ENCODE data around the gene PRPH.

DNA sequence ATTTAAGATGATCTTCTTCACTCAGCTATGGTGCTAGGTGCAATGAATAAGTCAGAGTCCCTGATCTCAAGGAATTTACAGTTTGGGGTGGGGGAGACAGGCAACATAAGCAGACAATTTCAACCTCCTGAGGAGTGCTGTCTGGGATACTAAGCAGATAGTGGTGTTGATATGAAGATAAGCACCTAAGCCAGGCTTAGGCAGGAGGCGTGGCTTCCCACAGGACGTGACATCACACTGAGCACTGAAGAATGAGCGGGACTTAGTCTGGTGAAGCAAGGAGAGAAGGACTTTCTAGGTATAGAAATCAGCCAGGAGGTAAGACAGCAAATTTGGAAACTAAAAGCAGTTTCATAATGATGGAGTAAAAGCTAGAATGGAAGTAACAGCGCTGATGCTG is 6.8 kb downstream of the PRPH start:
- TF ChIP-seq POLR2A (conservative IDR thresholded peaks at IDR 0.05) (no peak), CREB1 (IDR thresholded peaks at IDR 0.05) (no peak), CREB1 (CRISPR knock-in tag; IDR thresholded peaks at IDR 0.05) (no peak), HNRNPUL1 (IDR thresholded peaks at IDR 0.05; ENCODE audit: low read length) (no peak), FOXJ3 (CRISPR knock-in tag; IDR thresholded peaks at IDR 0.05) (no peak)
- TF ChIP-seq, protein P1, sequence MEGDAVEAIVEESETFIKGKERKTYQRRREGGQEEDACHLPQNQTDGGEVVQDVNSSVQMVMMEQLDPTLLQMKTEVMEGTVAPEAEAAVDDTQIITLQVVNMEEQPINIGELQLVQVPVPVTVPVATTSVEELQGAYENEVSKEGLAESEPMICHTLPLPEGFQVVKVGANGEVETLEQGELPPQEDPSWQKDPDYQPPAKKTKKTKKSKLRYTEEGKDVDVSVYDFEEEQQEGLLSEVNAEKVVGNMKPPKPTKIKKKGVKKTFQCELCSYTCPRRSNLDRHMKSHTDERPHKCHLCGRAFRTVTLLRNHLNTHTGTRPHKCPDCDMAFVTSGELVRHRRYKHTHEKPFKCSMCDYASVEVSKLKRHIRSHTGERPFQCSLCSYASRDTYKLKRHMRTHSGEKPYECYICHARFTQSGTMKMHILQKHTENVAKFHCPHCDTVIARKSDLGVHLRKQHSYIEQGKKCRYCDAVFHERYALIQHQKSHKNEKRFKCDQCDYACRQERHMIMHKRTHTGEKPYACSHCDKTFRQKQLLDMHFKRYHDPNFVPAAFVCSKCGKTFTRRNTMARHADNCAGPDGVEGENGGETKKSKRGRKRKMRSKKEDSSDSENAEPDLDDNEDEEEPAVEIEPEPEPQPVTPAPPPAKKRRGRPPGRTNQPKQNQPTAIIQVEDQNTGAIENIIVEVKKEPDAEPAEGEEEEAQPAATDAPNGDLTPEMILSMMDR (IDR thresholded peaks at IDR 0.05 in 2 of 3, conservative IDR thresholded peaks at IDR 0.05 in 1 of 3; ENCODE audit: insufficient read depth in 2 of 3, low read depth in 1 of 3, low read length in 3 of 3): no peak

Data from K562 (cell line).